Measurements from ENCODE around the gene CPT1A. TPM values are rescaled to one million over a fixed set of nuclear protein-coding genes. Genes with fewer than 3 reads are reported as not detected.

CPT1A gene
- total RNA-seq, 1 donor from 2014 or later = 51.9 TPM

DNA sequence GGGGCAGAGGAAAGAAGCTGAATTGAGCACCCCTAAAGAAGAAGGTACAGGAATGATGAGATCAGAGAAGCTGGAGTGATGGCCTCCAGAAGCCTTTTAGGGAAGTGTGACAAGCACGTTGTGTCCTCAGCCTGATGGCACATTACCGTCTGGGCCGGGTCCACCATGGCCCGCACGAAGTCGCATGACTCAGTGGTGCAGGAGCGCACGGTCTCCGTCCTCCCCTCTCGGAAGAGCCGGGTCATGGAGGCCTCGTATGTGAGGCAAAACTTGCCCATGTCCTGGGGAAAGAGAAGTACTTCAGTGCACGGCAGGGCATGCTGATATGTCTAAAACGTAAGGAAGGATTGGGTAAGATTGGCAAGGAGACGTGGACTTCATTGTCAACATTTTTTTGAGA is 79.2 kb downstream of the CPT1A start:
- no peak for DNase-seq (ENCODE audit: low spot score)

GRCh38 chr11:68761801-68762200 is 79.9 kb downstream of the CPT1A start:
- DNase-seq (ENCODE audit: low spot score) = no peak

DNA sequence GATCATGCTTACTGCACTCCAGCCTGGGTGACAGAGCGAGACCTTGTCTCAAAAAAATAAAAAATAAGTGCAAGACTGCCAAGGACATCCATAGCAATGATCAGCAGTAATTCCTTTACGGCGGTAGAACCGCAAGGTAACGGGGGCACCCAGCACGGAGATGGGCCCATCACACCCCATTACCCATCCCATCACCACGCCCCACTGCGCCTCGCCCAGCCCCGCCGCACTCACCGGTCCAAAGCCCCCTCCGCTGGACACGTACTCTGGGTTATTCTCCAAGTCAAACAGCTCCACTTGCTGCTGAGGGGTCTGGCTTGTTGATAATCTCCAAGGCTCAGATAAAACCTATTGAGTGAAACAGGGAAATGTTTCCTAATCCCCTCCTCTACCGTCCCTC is 81.7 kb downstream of the CPT1A start:
- no peak for DNase-seq (ENCODE audit: low spot score)

GRCh38 chr11:68757711-68758110 is 84.0 kb downstream of the CPT1A start:
- no peak for DNase-seq (ENCODE audit: low spot score)

DNA sequence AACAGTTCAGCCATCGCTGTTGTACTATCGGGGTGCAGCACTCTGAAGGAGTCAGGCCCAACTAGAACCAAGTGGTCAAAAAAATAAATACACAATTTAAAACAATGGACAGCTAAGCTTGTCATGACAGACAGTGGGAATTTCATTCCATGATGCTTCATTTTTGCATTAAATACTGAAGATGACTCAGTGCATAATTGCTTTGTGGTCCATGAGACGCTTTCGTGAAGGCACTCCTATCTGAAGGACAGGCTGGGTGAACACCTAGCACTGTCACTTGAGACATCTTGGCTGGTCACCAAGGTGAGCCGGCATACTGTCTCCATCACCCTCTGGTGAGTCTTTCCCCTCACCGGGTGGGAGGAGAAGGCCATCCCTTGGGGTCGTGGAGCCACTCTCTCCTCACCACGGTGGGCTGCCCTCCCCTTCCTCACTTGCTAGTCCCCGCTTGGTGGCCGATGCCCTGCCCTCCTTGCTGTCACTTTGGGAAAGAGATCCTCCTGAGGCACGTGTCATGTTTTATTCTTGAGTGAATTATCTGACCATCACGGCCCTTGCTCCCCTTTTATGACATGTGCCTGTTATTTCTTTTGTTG is 85.4 kb downstream of the CPT1A start:
- no peak for DNase-seq (ENCODE audit: low spot score)

- DNase-seq (ENCODE audit: low spot score) = no peak
These were observed 88.4 kb downstream of the CPT1A start for GRCh38 chr11:68753300-68753699.

- peak; percentile 96 for DNase-seq (ENCODE audit: low spot score)
These were observed 90.3 kb downstream of the CPT1A start, which contains the start of gene TESMIN for GRCh38 chr11:68751331-68751856. TESMIN (minus strand) TSS chr11:68751520; CDS start chr11:68750660, 860 bp downstream.

DNA sequence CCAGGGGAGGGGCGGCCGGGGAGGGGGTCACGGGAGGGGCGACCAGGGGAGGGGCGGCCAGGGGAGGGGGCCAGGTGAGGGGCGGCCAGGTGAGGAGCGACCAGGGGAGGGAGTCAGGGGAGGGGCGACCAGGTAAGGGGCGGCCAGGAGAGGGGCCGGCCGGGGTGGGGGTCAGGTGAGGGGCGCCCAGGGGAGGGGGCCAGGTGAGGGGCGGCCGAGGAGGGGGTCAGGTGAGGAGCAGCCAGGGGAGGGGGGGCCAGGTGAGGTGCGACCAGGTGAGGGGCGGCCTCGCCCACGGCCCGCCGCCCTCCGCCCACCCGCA is 90.8 kb downstream of the CPT1A start:
- DNase-seq (ENCODE audit: low spot score) = no peak

- DNase-seq (ENCODE audit: low spot score) = no peak
These were observed 91.3 kb downstream of the CPT1A start for GRCh38 chr11:68750195-68751003.

DNA sequence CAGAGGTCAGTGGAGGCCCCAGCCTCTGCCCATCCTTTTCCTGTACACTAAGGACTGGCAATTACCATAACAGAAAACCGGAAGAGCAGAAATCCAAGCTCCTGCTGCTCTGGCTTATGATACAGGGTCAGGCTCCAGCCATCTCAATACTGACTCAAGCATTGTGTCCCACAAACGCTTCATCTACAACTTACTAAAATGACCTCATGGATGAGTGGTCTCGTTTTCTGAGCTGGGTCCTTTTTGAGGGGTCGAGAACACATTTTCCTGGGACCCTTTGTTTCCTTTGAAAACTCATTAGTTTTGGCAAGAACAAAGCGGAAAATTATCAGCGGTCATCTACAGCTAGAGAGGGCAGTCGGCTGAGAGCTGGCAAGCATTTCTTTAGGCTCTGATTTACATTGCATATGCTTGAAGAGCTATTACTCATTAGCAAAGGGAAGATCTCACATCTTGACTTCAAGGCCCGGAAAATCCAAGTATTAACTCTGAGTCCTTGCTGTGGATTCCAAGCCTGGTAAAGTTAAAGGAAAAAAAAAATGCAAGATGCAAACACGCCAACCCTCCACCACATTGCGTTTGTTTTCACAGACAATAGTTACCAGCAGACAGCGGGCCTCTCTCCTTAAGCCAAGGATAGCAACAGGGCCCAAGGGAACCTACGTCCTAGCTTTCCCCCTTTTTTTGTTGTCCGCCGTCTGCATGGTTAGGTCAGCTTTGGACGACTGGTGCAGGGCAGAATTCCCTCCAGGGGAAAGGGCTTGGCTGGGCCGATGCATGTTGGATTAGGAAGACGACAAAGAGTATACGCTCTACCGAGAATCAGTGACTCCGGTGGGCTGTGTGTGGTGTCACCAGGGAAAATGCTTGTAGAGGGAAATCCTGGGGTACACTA is 92.2 kb downstream of the CPT1A start:
- no peak for DNase-seq (ENCODE audit: low spot score)

GRCh38 chr11:68748061-68748460 is 93.7 kb downstream of the CPT1A start:
- no peak for DNase-seq (ENCODE audit: low spot score)

DNA sequence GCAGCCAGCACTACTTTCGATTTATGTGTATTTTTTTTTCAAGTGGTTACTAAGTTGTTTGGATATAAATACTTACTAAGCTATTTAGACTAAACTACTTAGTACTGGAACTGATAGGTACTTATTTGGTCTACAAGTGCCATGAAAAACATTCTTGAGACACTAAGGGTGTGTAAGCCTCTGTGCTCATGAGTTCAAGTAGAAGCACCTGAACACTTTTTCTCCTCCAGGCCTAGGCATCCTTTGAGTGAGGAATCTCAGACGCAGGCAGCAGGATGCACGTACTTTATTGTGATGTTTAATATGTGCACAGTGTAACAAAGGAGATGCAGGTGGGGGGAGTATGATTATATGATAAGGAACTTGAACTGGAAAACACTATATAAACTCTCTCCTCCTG is 98.2 kb downstream of the CPT1A start:
- DNase-seq (ENCODE audit: low spot score) = peak; percentile 3

GRCh38 chr11:68741463-68741862 is 100.3 kb downstream of the CPT1A start:
- DNase-seq (ENCODE audit: low spot score) = no peak

DNA sequence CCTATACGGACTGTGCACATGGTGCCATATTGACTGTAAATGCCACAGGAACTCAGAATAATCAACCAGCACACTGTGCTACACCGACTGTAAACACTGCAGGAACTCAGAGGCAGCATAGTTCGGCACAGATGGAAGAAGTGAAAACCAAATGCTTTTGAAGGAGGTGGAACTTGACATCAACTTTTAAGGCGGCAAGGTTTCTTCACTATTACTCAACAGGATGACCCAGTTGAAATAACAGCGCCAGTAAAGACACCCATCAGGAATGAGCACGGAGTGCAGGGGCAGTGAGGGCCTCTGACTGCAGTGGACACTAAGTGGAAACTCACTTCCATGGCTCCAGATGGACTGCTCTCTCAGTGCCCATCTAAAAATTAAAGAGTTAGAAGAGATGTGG is 106.1 kb downstream of the CPT1A start:
- no peak for DNase-seq (ENCODE audit: low spot score)

- no peak for DNase-seq (ENCODE audit: low spot score)
These were observed 106.6 kb downstream of the CPT1A start for GRCh38 chr11:68735125-68735524.

DNA sequence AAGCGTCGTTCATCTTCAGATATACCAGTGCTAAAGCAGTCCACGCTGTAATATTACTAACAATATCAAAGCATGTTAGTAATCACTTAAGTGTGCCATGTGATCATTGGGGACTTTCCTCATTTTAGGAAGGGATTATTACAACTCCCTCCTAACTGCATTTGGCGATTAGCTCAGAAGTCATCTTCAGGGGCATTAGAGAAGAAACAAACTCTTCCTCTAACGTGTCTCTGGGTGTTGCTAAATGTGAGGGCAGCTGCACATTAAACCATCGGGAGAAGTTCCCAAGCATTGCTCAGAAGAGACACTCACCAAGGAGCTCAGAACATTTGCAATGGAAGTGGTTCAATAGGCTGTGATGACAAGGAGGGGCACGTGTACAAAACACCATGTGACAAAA is 107.6 kb downstream of the CPT1A start:
- DNase-seq (ENCODE audit: low spot score) = no peak

DNA sequence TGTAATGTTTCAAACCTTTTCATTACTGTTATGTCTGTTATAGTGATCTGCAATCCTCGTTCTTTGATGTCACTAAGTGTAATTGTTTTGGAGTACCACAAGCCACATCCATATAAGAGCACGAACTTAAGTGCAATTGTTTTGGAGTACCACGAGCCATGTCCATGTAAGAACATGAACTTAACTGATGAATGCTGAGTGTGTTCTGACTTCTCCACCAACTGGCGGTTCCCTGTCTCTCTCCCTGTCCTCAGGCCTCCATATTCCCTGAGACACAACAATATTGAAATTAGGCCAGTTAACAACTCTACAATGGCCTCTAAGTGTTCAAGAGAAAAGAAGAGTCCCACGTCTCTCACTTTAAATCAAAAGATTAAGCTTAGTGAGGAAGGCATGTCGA is 113.9 kb downstream of the CPT1A start:
- DNase-seq (ENCODE audit: low spot score) = no peak

GRCh38 chr11:68724293-68724692 is 117.4 kb downstream of the CPT1A start:
- no peak for DNase-seq (ENCODE audit: low spot score)

DNA sequence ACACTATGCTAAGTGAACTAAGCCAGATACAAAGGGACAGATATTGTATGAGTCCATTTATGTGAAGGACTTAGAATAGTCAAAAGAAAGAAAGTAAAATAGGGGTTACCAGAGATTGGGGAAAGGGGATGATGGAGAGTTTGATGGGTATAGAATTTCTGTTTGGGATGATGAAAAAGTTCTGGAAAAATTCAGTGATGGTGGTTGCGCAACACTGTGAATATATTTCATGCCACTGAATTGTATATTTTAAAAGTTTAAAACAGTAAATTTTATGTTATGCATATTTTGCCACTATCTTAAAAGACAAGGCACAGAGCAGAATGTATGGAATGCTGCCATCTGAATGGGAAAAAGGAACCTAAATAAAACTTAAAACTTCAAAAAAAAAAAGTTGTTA is 119.6 kb downstream of the CPT1A start:
- no peak for DNase-seq (ENCODE audit: low spot score)

GRCh38 chr11:68721075-68721474 is 120.6 kb downstream of the CPT1A start:
- DNase-seq (ENCODE audit: low spot score) = no peak

DNA sequence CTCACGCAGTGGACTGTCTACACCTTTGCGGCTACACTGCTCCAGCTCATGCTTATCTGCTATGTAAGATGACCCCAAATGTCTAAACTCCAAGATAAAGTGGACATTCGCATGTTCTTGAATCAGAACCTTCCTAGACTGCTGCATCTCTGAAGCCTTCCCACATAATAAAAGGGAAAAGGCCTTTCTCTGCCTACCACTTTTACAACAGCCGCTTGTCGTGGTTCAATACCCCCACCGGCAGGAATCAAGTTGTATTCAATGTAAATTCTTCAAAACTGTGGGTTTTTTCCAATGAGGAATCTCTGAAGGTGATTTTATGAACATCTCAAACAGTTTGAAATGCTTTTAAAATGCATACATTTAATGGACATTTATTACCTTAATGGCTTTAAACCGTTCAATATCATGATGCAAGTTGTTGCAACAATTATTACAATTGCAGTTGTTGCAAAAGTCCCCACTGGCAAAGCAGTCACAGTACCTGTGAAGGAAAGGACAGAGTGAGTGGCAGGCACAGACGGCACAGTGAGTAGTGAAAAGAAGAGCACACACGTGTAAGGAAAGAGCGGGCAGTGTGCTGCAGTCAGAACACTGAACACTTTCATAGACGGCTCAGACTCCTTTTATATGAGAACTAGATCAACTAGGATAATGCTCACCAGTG is 126.1 kb downstream of the CPT1A start:
- DNase-seq (ENCODE audit: low spot score) = no peak

All from mesenteric fat pad (tissue), 1 donor.